ENCODE data around the gene PPP2R1B. TPM values are rescaled to one million over a fixed set of nuclear protein-coding genes. Genes with fewer than 3 reads are reported as not detected.
A peak's percentile ranks its signal among the peaks of the same experiment; 100 is the strongest.

Gene PPP2R1B
- total RNA-seq (2014; rRNA removed; shearing (Covaris generic)) = 29.7 and 40.8 TPM in 2 replicates

DNA sequence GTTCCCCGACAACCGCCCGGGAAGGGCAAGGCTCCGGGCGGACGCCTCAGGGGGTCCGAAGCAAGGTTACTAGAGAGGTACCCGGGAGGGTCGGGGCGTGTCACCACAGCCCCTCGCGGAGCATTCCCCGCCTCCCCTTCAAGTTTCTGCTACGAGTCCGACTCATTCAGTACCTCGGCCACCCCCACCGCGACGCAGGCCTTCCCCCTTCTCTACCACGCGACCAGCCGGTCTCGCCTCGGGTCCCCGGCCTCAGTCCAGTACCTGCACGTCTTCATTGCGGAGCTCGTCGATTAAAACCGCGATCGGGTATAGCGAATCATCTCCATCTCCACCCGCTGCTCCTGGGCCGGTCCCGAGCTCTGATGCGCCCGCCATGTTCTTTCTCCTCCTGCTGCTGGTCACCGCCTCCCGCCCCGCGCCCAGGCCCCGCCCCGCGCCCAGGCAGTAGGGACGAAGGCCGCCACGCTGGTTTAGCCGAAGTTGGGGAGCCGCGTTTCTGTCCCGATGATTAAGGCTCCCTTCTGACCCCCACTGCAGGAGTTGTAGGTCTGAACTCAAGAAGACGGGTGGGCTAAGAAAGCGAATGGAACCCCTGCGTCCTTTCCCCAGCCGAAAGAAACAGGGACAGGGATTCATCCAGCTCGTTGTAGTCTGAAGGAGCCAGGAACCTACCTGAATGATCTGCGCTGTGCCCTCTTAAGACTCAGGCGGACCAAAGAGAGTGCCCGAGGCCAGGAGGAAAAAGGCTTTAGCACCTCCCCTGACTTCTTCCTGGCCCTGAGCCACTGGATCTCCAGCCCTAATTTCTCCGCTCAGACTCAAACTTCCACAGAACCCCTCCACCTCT, at the start of gene PPP2R1B:
PPP2R1B (minus strand) TSS at position 406 of the 850 bp plus-strand sequence; CDS start at position 378, 28 bp downstream.
- H3K4me3 ChIP-seq = peak within 1 kb of the TSS; percentile 74
- DNase-seq (ENCODE audit: low read depth in 1 of 2, low spot score in 2 of 2) = peak; percentile 46 to 77
- peaks cover 12% of the 10 kb centered on the region for H3K4me1 ChIP-seq (replicated peaks)
- H3K27me3 ChIP-seq (replicated peaks) = no peaks in the 10 kb centered on the region
- peaks cover 28% of the 10 kb centered on the region for H3K36me3 ChIP-seq
- H3K9me3 ChIP-seq (replicated peaks) = no peaks in the 10 kb centered on the region
- H3K27ac ChIP-seq = peak within 1 kb of the TSS; percentile 23; the same call in 1 of the 2 replicates

DNA sequence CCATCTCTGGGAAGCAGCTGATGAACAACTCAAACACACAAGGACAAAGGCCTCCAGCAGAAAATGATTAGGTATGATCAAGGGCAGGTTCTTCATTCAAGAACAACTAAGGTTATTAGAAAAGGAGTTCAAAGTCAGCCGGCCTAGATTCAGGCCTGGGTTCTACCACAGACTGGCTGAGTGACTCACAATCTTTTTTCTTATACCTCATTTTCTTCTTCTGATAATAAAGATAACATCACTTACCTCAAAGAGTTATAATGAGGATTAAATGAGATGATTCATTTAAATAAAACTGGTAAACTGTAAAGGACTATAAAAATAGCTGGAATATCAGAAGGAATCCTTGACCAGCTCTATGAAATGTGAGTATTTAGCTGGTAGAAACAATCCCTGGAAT, 49.3 kb upstream of the PPP2R1B start:
- Histone ChIP-seq H3K27me3 (replicated peaks) (no peaks in the 10 kb centered on the region), H3K4me1 (replicated peaks) (no peaks in the 10 kb centered on the region), H3K27ac (no peak overlapping the region), H3K4me3 (no peak overlapping the region), H3K9me3 (replicated peaks) (no peaks in the 10 kb centered on the region), H3K36me3 (no peaks in the 10 kb centered on the region)
- DNase-seq (ENCODE audit: low read depth in 1 of 2, low spot score in 2 of 2) = no peak

DNA sequence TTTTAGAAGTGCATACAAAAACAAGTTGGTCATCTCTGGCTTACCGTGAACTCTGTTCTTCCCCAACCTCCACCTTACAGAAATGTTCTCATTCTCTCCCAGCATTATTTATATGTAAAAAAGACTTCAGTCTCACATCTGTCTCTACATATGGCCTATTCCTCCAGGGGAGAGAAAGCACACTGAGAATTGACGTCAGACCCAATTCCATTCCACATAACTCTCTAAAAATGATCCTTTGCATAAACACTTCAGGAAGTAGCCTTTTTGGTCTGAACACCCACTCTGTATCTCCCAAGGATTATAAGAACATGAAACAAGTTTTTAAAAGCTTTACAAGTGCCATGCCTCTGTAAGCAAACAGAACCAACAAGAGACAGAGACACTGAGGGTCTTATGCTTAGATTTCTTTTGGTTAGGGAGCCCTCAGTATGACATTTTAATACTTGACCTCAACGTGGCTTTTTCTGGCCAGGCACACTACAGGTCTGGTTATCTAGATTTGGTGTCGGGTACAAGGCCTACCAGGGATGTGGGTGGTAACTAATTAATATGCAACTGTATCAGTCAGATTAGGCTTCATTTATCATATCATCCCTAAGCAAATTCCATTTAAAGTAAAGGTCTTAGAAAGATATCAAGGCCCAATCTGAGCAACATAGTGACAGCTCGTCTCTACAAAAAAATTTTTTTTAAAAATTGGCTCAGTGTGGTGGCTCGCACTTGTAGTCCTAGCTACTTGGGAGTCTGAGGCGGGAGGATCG, 48.5 kb upstream of the PPP2R1B start:
- Histone ChIP-seq H3K4me3 (no peak overlapping the region), H3K27ac (no peak overlapping the region)
- no peak for DNase-seq (ENCODE audit: low read depth in 1 of 2, low spot score in 2 of 2)

DNA sequence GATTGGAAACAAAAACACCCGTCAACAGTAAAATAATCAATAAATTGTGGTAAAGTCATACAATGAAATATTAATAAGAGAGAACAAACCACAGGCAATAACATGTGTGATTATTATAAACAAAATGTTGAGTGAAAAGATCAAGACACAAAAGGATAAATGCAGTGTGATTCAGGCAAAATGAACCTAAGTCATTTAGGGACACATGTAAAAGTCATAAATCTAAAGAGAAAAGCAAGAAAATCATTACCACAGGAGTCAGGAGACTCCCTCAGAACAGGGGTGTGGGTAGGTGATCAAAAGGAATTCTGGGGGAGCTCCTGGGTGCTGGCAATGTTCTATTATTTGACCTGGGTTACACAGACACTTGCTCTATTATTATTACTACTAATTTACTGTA, 47.9 kb upstream of the PPP2R1B start:
- Histone ChIP-seq H3K9me3 (replicated peaks) (no peaks in the 10 kb centered on the region), H3K36me3 (no peaks in the 10 kb centered on the region; the same call in 1 of the 2 replicates), H3K27me3 (replicated peaks) (no peaks in the 10 kb centered on the region), H3K27ac (no peak overlapping the region), H3K4me3 (no peak overlapping the region), H3K4me1 (replicated peaks) (no peaks in the 10 kb centered on the region)
- no peak for DNase-seq (ENCODE audit: low read depth in 1 of 2, low spot score in 2 of 2)

More for the DNA sequence above, 48.5 kb upstream of the PPP2R1B start:
- Histone ChIP-seq H3K9me3 (replicated peaks) (no peaks in the 10 kb centered on the region), H3K4me1 (replicated peaks) (no peaks in the 10 kb centered on the region), H3K36me3 (no peaks in the 10 kb centered on the region), H3K27me3 (replicated peaks) (no peaks in the 10 kb centered on the region)

DNA sequence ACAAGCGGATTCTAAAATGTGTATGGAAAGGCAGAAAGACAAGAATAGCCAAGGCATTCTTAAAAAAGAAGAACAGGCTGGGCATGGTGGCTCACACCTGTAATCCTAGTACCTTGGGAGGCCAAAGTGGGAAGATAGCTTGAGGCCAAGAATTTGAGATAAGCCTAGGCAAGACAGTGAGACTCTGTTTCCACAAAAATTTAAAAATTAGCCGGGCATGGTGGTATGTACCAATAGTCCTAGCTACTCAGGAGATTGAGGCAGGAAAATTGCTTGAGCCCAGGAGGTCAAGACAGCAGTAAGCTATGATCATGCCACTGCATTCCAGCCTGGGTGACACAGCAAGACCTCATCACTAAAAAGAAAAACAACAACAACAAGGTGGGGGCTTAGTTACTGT, 46.0 kb upstream of the PPP2R1B start:
- Histone ChIP-seq H3K9me3 (replicated peaks) (no peaks in the 10 kb centered on the region), H3K27ac (no peak overlapping the region), H3K27me3 (replicated peaks) (no peaks in the 10 kb centered on the region), H3K4me3 (no peak overlapping the region), H3K36me3 (no peaks in the 10 kb centered on the region; the same call in 1 of the 2 replicates), H3K4me1 (replicated peaks) (no peaks in the 10 kb centered on the region)
- no peak for DNase-seq (ENCODE audit: low read depth in 1 of 2, low spot score in 2 of 2)

DNA sequence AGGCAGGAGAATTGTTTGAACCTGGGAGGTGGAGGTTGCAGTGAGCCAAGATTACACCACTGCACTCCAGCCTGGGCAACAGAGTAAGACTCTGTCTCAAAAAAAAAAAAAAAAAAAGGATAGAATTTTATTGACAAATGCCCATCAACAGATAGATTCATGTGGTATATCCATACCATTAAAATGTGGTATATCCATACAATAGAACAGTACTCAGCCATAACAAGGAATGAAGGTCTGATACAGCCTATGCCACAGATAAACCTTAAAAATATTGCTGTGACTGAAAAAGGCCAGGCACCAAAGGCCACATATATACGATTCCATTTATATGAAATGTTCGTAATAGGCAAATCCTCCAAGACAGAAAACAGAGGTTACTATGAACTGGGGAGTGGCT, 45.3 kb upstream of the PPP2R1B start:
- no peaks in the 10 kb centered on the region for H3K9me3 ChIP-seq (replicated peaks)
- no peak overlapping the region for H3K27ac ChIP-seq
- no peaks in the 10 kb centered on the region for H3K4me1 ChIP-seq (replicated peaks)
- no peaks in the 10 kb centered on the region for H3K27me3 ChIP-seq (replicated peaks)
- no peak for DNase-seq (ENCODE audit: low read depth in 1 of 2, low spot score in 2 of 2)
- H3K4me3 ChIP-seq = no peak overlapping the region
- no peaks in the 10 kb centered on the region; the same call in 1 of the 2 replicates for H3K36me3 ChIP-seq

DNA sequence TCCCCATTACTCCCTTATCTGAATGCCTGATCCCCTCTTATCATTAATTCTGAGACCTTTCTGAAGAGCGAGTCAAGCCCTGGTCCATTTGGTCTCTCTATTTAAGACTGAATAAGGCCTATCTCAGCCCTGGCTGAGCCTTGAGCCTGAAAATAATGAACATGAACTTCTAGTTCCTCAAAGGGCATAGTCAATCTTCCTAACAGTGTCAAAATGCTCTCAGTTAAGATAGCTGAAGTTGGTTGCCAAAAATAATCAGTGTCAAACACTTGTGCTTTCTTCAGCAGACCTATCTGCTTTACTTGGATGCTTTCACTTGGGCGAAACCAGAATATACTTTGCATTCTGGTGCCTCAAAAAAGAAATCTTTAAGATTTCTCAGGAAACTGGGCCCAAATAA, 42.6 kb upstream of the PPP2R1B start:
- no peak overlapping the region for H3K4me3 ChIP-seq
- H3K9me3 ChIP-seq (replicated peaks) = no peaks in the 10 kb centered on the region
- H3K36me3 ChIP-seq = no peaks in the 10 kb centered on the region; the same call in 1 of the 2 replicates
- H3K27ac ChIP-seq = no peak overlapping the region
- H3K4me1 ChIP-seq (replicated peaks) = no peaks in the 10 kb centered on the region
- no peak for DNase-seq (ENCODE audit: low read depth in 1 of 2, low spot score in 2 of 2)
- H3K27me3 ChIP-seq (replicated peaks) = no peaks in the 10 kb centered on the region

DNA sequence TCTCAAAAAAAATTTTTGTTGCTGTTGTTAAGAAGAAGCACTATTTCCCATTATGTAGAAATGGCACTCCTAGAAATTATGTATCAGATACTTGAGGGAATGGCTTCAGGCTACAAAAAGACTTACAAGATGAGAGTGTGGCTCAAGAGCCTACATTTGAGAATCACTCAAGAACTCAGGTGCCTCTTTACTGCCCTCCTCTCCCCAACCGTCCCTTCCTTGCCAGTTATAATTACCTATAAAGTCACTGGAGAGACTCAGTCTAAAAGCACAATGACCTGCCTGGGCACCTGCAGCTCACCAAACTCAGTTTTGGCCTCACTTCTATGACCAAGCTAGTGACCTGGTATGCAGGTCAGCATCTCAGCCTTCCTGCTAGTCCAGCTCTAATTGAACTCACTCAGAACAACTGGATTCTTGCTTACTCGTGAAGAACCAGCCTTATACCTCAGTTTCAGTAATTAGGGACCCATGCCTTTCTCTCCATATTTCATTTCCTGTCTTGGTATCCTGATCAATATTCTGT, 41.9 kb upstream of the PPP2R1B start:
- H3K4me1 ChIP-seq (replicated peaks) = no peaks in the 10 kb centered on the region
- no peak for DNase-seq (ENCODE audit: low read depth in 1 of 2, low spot score in 2 of 2)
- no peak overlapping the region for H3K27ac ChIP-seq
- no peaks in the 10 kb centered on the region for H3K9me3 ChIP-seq (replicated peaks)
- no peak overlapping the region for H3K4me3 ChIP-seq
- no peaks in the 10 kb centered on the region for H3K27me3 ChIP-seq (replicated peaks)
- H3K36me3 ChIP-seq = no peaks in the 10 kb centered on the region; the same call in 1 of the 2 replicates

DNA sequence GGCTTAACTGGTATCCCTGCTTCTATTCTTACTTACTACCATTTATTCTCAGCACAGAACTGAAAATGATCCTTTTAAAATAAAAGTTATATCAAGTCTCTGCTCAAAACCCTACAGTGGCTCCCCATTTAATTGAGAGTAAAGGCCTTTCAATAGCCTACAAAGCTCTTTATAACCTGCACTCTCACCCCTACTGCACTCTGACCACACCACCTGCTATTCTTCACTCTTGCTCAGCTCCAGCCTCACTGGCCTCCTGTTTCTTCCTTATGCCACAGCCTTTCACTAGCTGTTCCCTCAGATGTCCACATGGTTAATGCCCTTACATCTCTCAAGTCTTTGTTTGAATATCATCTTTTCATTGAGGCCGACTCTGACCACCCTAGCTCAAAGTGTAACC, 40.9 kb upstream of the PPP2R1B start:
- H3K27ac ChIP-seq = no peak overlapping the region
- no peak overlapping the region for H3K4me3 ChIP-seq
- H3K27me3 ChIP-seq (replicated peaks) = no peaks in the 10 kb centered on the region
- no peak for DNase-seq (ENCODE audit: low read depth in 1 of 2, low spot score in 2 of 2)
- H3K36me3 ChIP-seq = no peaks in the 10 kb centered on the region; the same call in 1 of the 2 replicates
- no peaks in the 10 kb centered on the region for H3K4me1 ChIP-seq (replicated peaks)
- H3K9me3 ChIP-seq (replicated peaks) = no peaks in the 10 kb centered on the region

DNA sequence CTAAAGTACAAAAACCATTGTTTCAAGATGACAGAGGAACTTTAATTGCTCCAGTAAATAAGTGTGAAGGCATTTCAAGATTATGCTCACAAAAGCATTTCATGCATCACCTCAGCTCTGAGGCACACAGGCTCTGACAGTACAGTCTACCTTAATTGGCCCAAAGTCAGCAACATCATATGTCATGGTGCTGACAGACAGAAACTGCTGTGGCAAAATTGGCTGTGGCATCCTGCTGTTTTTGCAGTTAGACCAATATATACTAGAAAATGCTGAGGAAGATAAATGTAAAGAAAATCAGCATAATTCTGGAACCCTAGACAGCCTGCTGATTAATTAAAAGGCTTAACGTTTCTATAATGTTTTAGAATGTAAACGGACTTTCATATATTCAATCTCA, 34.9 kb upstream of the PPP2R1B start:
- Histone ChIP-seq H3K9me3 (replicated peaks) (no peaks in the 10 kb centered on the region), H3K4me1 (replicated peaks) (no peaks in the 10 kb centered on the region), H3K4me3 (no peak overlapping the region), H3K27ac (no peak overlapping the region), H3K27me3 (replicated peaks) (no peaks in the 10 kb centered on the region), H3K36me3 (no peaks in the 10 kb centered on the region)
- DNase-seq (ENCODE audit: low read depth in 1 of 2, low spot score in 2 of 2) = no peak

DNA sequence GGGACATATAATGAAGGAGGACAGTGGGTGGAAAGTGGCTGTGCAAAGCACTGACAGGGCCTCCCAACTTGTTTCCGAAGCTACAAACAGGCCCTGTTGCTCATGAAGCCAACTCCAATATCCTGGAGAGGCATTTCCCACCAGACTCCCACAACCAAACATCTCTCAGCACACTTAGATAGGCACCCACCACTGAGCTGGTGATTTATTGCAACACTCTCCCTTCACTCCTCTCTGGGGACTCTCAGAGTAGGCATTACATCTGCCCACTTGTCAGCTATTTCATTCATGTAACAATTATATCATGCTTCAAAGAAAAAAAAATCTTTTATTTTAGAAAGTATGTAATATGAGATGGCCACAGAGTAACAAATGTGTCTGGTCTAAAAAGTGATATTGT, 32.1 kb upstream of the PPP2R1B start:
- Histone ChIP-seq H3K27ac (no peak overlapping the region), H3K27me3 (replicated peaks) (no peaks in the 10 kb centered on the region), H3K36me3 (no peaks in the 10 kb centered on the region), H3K4me1 (replicated peaks) (no peaks in the 10 kb centered on the region), H3K4me3 (no peak overlapping the region), H3K9me3 (replicated peaks) (no peaks in the 10 kb centered on the region)
- no peak for DNase-seq (ENCODE audit: low read depth in 1 of 2, low spot score in 2 of 2)

DNA sequence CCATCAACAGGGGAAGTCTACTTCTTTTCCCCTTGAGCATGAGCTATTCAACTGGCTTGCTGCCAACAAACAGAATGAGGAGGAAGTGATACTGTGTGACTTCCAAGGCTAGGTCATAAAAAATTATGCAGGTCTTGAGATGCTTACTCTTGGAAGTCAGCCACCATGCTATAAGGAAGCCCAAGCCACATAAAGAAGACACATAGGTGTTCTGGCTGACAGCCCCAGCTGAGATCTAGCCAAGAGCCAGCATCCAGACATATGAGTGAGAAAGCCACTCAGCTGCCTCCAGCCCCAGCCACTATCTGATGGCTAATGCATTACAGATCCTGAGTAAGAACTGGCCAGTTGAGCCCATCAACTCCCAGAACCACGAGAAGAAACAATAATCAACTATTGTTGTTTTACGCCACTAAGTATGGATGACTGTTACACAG, 31.0 kb upstream of the PPP2R1B start:
- Histone ChIP-seq H3K4me1 (replicated peaks) (no peaks in the 10 kb centered on the region), H3K27ac (no peak overlapping the region), H3K9me3 (replicated peaks) (no peaks in the 10 kb centered on the region), H3K27me3 (replicated peaks) (no peaks in the 10 kb centered on the region), H3K36me3 (no peaks in the 10 kb centered on the region), H3K4me3 (no peak overlapping the region)
- DNase-seq (ENCODE audit: low read depth in 1 of 2, low spot score in 2 of 2) = no peak

DNA sequence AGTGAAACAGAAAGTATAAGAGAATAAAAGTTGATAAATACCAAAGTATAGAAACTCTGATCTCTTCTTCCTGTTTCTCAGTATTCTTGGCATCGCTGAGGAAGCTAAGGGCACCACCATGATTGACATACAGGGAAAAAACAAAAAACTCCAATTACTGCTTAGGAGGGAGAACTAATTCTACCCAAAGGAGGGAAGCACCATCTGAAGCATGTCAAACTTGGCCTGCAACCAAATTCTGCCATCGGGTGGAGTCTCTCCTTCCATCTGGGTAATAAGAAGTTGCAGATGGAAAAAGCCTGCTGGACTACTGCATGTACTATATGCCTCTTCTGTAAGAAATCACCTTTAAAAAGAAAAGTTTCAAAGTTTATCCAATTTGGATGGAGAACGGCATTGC, 30.5 kb upstream of the PPP2R1B start:
- no peak overlapping the region for H3K27ac ChIP-seq

More for the DNA sequence above, 30.5 kb upstream of the PPP2R1B start:
- no peaks in the 10 kb centered on the region for H3K27me3 ChIP-seq (replicated peaks)
- no peak overlapping the region for H3K4me3 ChIP-seq
- no peak for DNase-seq (ENCODE audit: low read depth in 1 of 2, low spot score in 2 of 2)
- no peaks in the 10 kb centered on the region for H3K9me3 ChIP-seq (replicated peaks)
- H3K36me3 ChIP-seq = no peaks in the 10 kb centered on the region
- no peaks in the 10 kb centered on the region for H3K4me1 ChIP-seq (replicated peaks)
